H1 (cell line): ENCODE results near the gene OBSCN.

Experiments used
- CTCF ChIP-seq, 3 experiments: IDR thresholded peaks; 1 replicate in 2 of 3; 2 replicates in 1 of 3; pipeline versions ENCODE4 v1.5.1 to v1.6.1; 2011; ENCODE audit warnings: low read length in 3 of 3, mild to moderate bottlenecking in 3 of 3, inconsistent platforms in 2 of 3, low read depth in 1 of 3, moderate library complexity in 1 of 3; ENCODE audit not compliant: insufficient read depth in 1 of 3; ENCODE audit errors: control extremely low read depth in 1 of 3
- EP300 ChIP-seq, 2 experiments: IDR thresholded peaks; 1 replicate in 1 of 2; 2 replicates in 1 of 2; pipeline ENCODE4 v1.6.1; 2011 to 2012; ENCODE audit warnings: low read depth in 2 of 2, low read length in 2 of 2, mild to moderate bottlenecking in 2 of 2, borderline replicate concordance in 1 of 2, inconsistent platforms in 1 of 2, moderate library complexity in 1 of 2
- KDM1A ChIP-seq: fragments of 200-600, 300-600 bp; sonication (generic); IDR thresholded peaks from 2 replicates; pipeline ENCODE4 v1.7.1; 2016; ENCODE audit warnings: mild to moderate bottlenecking, low read length, borderline replicate concordance
- KDM4A ChIP-seq: IDR thresholded peaks from one replicate; pipeline ENCODE4 v1.7.1; 2012; ENCODE audit warnings: low read depth, mild to moderate bottlenecking, moderate library complexity, low read length, inconsistent platforms; ENCODE audit not compliant: severe bottlenecking
- NRF1 ChIP-seq: IDR thresholded peaks from 2 replicates; pipeline ENCODE4 v1.6.1; 2011; ENCODE audit warnings: mild to moderate bottlenecking, low read depth, low read length, improper control_type of control experiment
- POLR2AphosphoS5 ChIP-seq: IDR thresholded peaks from 2 replicates; pipeline ENCODE4 v1.6.1; 2011; ENCODE audit warnings: low read depth, low read length
- SIN3A ChIP-seq, 2 experiments: IDR thresholded peaks in 1 of 2; conservative IDR thresholded peaks in 1 of 2; 2 replicates each; pipeline ENCODE4 v1.6.1; 2011 to 2012; ENCODE audit warnings: low read length in 2 of 2, improper control_type of control experiment in 1 of 2, low read depth in 1 of 2, mild to moderate bottlenecking in 1 of 2

- no peak for TF ChIP-seq KDM4A
- no peak for TF ChIP-seq CTCF (IDR thresholded peaks at IDR 0.05; ENCODE audit: control extremely low read depth in 1 of 3, insufficient read depth in 1 of 3, low read depth in 1 of 3, low read length in 3 of 3)
- no peak for TF ChIP-seq EP300 (IDR thresholded peaks at IDR 0.05; ENCODE audit: borderline replicate concordance in 1 of 2, low read depth in 2 of 2, low read length in 2 of 2)
- TF ChIP-seq SIN3A (conservative IDR thresholded peaks at IDR 0.05 in 1 of 2, IDR thresholded peaks at IDR 0.05 in 1 of 2; ENCODE audit: low read depth in 1 of 2, low read length in 2 of 2) = no peak
- TF ChIP-seq KDM1A = no peak
- TF ChIP-seq NRF1 = no peak
- no peak for TF ChIP-seq POLR2AphosphoS5
Observed at GRCh38 chr1:228333739-228334115, 125.9 kb downstream of the OBSCN start.
